Loucy (cell line): ENCODE data around the gene TMEM38A.

Source experiments
- H2AFZ ChIP-seq: fragments of 200-600 bp; sonication (generic); 2 replicates; pipeline ENCODE4 v1.6.0; 2016; ENCODE audit warnings: antibody characterized with exemption, mild to moderate bottlenecking, low read length, moderate library complexity
- H3F3A ChIP-seq: fragments of 200-600 bp; 2 replicates; pipeline ENCODE4 v1.6.0; 2016; ENCODE audit warnings: antibody characterized with exemption, low read depth, mild to moderate bottlenecking
- H3K27me3 ChIP-seq: fragments of 200-600 bp; sonication (generic); 2 replicates; pipeline ENCODE4 v1.6.1; 2014; ENCODE audit warnings: low read length, mild to moderate bottlenecking; ENCODE audit not compliant: insufficient read depth, poor library complexity, severe bottlenecking
- H3K36me3 ChIP-seq: fragments of 200-600 bp; sonication (generic); 2 replicates; pipeline ENCODE4 v1.6.1; 2016; ENCODE audit warnings: low read length; ENCODE audit not compliant: insufficient read depth
- H3K4me1 ChIP-seq: fragments of 200-600 bp; sonication (generic); 2 replicates; pipeline ENCODE4 v1.5.1; 2014; ENCODE audit warnings: low read length, mild to moderate bottlenecking; ENCODE audit not compliant: insufficient read depth, poor library complexity, severe bottlenecking
- H3K4me2 ChIP-seq: fragments of 200-600 bp; sonication (generic); 2 replicates; pipeline ENCODE4 v1.6.0; 2014; ENCODE audit warnings: antibody characterized with exemption, low read length, low read depth, mild to moderate bottlenecking; ENCODE audit not compliant: poor library complexity, severe bottlenecking
- H3K4me3 ChIP-seq: fragments of 200-600 bp; sonication (generic); 2 replicates; pipeline ENCODE4 v1.5.1; 2014; ENCODE audit warnings: low read length, mild to moderate bottlenecking, mixed read lengths; ENCODE audit not compliant: poor library complexity, severe bottlenecking
- H3K79me2 ChIP-seq: fragments of 200-600 bp; sonication (generic); 2 replicates; pipeline ENCODE4 v1.6.1; 2014; ENCODE audit warnings: low read length; ENCODE audit not compliant: insufficient read depth
- H3K9ac ChIP-seq: fragments of 200-600 bp; sonication (generic); 2 replicates; pipeline ENCODE4 v1.6.0; 2014; ENCODE audit warnings: mild to moderate bottlenecking, low read depth, low read length, moderate library complexity; ENCODE audit not compliant: poor library complexity, severe bottlenecking
- H3K9me2 ChIP-seq: fragments of 200-600 bp; sonication (generic); replicated peaks from 2 replicates; pipeline ENCODE4 v1.6.1; 2016; ENCODE audit warnings: low read depth, low read length, mixed read lengths
- H3K9me3 ChIP-seq: fragments of 200-600 bp; sonication (generic); 2 replicates; pipeline ENCODE4 v1.6.1; 2014; ENCODE audit warnings: mild to moderate bottlenecking, antibody characterized with exemption, low read length, low read depth; ENCODE audit not compliant: insufficient read depth
- H4K20me1 ChIP-seq: fragments of 200-600 bp; sonication (generic); 2 replicates; pipeline ENCODE4 v1.6.0; 2014; ENCODE audit warnings: antibody characterized with exemption, low read length, mild to moderate bottlenecking; ENCODE audit not compliant: insufficient read depth, poor library complexity, severe bottlenecking
- EZH2phosphoT487 ChIP-seq: fragments of 200-600 bp; IDR thresholded peaks from 2 replicates; pipeline ENCODE4 v1.6.1; 2018; ENCODE audit warnings: antibody characterized with exemption, mild to moderate bottlenecking, moderate library complexity, borderline replicate concordance
- TF ChIP-seq, protein P1 (sequence below): fragments of 200-600 bp; sonication (generic); conservative IDR thresholded peaks from 2 replicates; pipeline ENCODE4 v1.5.1; 2014; ENCODE audit warnings: mild to moderate bottlenecking, antibody characterized with exemption, low read length

Gene TMEM38A

DNA sequence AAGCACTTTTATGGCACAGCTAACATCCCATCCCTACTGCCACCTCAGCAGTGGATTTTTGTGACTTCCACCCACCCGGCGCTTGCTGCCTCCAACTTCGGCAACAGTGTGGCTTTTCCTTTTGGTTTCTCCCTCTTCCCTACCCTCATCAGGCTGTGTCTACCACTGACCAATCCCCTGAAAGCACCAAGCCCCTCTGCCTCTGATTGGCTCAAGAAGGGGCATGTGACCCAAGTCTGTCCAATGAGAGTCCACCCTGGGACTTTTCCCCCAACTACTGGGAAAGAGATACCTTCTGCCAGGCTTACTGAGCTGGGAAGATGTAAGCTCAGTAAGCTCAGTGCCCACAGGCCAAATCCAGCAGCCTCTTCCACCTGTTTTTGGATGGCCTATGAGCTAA is 6.8 kb upstream of the TMEM38A start:
- H3K79me2 ChIP-seq = peaks cover 24% of the 10 kb centered on the region
- H3K9ac ChIP-seq = no peak overlapping the region
- no peaks in the 10 kb centered on the region for H3F3A ChIP-seq
- peaks cover 23% of the 10 kb centered on the region for H4K20me1 ChIP-seq
- H3K27me3 ChIP-seq = no peaks in the 10 kb centered on the region
- TF ChIP-seq, protein P1, sequence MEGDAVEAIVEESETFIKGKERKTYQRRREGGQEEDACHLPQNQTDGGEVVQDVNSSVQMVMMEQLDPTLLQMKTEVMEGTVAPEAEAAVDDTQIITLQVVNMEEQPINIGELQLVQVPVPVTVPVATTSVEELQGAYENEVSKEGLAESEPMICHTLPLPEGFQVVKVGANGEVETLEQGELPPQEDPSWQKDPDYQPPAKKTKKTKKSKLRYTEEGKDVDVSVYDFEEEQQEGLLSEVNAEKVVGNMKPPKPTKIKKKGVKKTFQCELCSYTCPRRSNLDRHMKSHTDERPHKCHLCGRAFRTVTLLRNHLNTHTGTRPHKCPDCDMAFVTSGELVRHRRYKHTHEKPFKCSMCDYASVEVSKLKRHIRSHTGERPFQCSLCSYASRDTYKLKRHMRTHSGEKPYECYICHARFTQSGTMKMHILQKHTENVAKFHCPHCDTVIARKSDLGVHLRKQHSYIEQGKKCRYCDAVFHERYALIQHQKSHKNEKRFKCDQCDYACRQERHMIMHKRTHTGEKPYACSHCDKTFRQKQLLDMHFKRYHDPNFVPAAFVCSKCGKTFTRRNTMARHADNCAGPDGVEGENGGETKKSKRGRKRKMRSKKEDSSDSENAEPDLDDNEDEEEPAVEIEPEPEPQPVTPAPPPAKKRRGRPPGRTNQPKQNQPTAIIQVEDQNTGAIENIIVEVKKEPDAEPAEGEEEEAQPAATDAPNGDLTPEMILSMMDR = no peak
- no peak for TF ChIP-seq EZH2phosphoT487
- H3K4me3 ChIP-seq = no peak overlapping the region
- no peaks in the 10 kb centered on the region for H3K9me2 ChIP-seq
- peaks cover 24% of the 10 kb centered on the region for H3K4me1 ChIP-seq
- H3K36me3 ChIP-seq = peaks cover 52% of the 10 kb centered on the region; the same call in 1 of the 2 replicates
- no peak overlapping the region for H3K4me2 ChIP-seq
- H2AFZ ChIP-seq = no peak overlapping the region
- no peaks in the 10 kb centered on the region for H3K9me3 ChIP-seq

DNA sequence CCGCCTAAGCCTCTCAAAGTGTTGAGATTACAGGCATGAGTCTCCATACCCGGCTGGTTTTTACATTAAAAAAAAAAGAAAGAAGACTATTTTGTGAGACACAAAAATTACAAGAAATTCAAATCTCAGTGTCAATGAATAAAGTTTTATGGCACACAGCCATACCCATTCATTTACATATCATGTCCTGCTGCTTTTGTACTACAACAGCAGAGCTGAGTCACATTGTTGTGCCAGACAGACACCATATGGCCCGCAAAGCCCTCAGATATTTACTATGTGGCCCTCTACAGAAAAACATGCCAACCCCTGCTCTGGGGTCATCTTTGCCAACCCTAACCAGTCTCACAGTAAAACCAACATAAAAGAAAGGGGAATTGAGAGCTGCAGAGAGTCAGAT is 6.3 kb upstream of the TMEM38A start:
- Histone ChIP-seq H3K36me3 (peaks cover 52% of the 10 kb centered on the region; the same call in 1 of the 2 replicates), H2AFZ (no peak overlapping the region), H3K4me3 (no peak overlapping the region), H3K79me2 (peaks cover 29% of the 10 kb centered on the region), H4K20me1 (peaks cover 28% of the 10 kb centered on the region), H3K4me1 (peaks cover 27% of the 10 kb centered on the region), H3K9me2 (no peaks in the 10 kb centered on the region), H3F3A (no peaks in the 10 kb centered on the region), H3K27me3 (no peaks in the 10 kb centered on the region), H3K9ac (no peak overlapping the region), H3K9me3 (no peaks in the 10 kb centered on the region), H3K4me2 (no peak overlapping the region)
- no peak for TF ChIP-seq EZH2phosphoT487
- TF ChIP-seq, protein P1 = no peak

DNA sequence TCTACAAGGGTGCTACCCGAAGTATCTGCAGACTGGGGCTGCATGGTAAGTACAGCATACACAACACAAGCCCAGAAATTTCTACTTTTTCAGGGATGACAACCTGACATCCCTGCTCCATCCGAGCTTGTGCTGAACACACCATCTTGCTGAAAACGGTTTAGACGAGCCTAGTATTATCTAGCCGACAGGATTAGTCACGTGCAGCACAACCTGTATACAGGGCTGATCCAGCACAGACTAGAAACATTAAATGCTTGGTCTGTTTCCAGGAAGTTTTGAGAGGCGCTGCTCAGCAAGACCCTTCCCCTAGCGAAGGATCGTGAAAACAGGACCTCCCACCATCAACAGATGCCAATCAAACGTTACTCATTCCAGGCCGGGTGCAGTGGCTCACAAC is 5.2 kb upstream of the TMEM38A start:
- no peaks in the 10 kb centered on the region for H3K9me2 ChIP-seq
- peaks cover 50% of the 10 kb centered on the region; the same call in 1 of the 2 replicates for H3K36me3 ChIP-seq
- H3F3A ChIP-seq = no peaks in the 10 kb centered on the region
- no peak overlapping the region for H3K4me3 ChIP-seq
- no peak overlapping the region for H3K9ac ChIP-seq
- H2AFZ ChIP-seq = no peak overlapping the region
- no peaks in the 10 kb centered on the region for H3K27me3 ChIP-seq
- TF ChIP-seq, protein P1 = no peak
- TF ChIP-seq EZH2phosphoT487 = no peak
- H3K79me2 ChIP-seq = peaks cover 34% of the 10 kb centered on the region
- no peaks in the 10 kb centered on the region for H3K9me3 ChIP-seq
- H3K4me1 ChIP-seq = peaks cover 24% of the 10 kb centered on the region
- peaks cover 25% of the 10 kb centered on the region for H4K20me1 ChIP-seq
- H3K4me2 ChIP-seq = no peak overlapping the region
